H9 (cell line): Measurements from ENCODE around the gene HBS1L. TPM values are rescaled to one million over a fixed set of nuclear protein-coding genes. Genes with fewer than 3 reads are reported as not detected.

Experiments
- DNase-seq: peaks from one replicate; pipeline ENCODE4 v3.0.0-alpha.2; 2017
- H2AFZ ChIP-seq: one replicate; pipeline ENCODE4 v1.6.1; 2013; ENCODE audit warnings: mild to moderate bottlenecking, low read length, control low read depth, moderate library complexity
- H2AK5ac ChIP-seq: 2 replicates; pipeline ENCODE4 v1.6.1; 2013; ENCODE audit warnings: low read length, control low read depth, mixed read lengths; ENCODE audit not compliant: insufficient read length
- H2BK120ac ChIP-seq: one replicate; pipeline ENCODE4 v1.6.1; 2013; ENCODE audit warnings: low read depth, mild to moderate bottlenecking, low read length, control low read depth, inconsistent platforms; ENCODE audit not compliant: poor library complexity, severe bottlenecking
- H2BK12ac ChIP-seq: 2 replicates; pipeline ENCODE4 v1.6.1; 2013; ENCODE audit warnings: low read length, control low read depth, mixed read lengths, low read depth; ENCODE audit not compliant: insufficient read length
- H2BK15ac ChIP-seq: 2 replicates; pipeline ENCODE4 v1.6.1; 2013; ENCODE audit warnings: low read depth, low read length, control low read depth
- H2BK20ac ChIP-seq: one replicate; pipeline ENCODE4 v1.6.1; 2013; ENCODE audit warnings: low read depth, mild to moderate bottlenecking, low read length, control low read depth, inconsistent platforms; ENCODE audit not compliant: poor library complexity, severe bottlenecking
- H2BK5ac ChIP-seq: 2 replicates; pipeline ENCODE4 v1.6.1; 2013; ENCODE audit warnings: low read length, control low read depth, mixed read lengths; ENCODE audit not compliant: insufficient read length
- H3K14ac ChIP-seq: 2 replicates; pipeline ENCODE4 v1.6.1; 2013; ENCODE audit warnings: low read length, control low read depth; ENCODE audit not compliant: insufficient read depth
- H3K18ac ChIP-seq: 2 replicates; pipeline ENCODE4 v1.6.1; 2013; ENCODE audit warnings: low read depth, mild to moderate bottlenecking, mixed read lengths, low read length, control low read depth; ENCODE audit not compliant: insufficient read length
- H3K23ac ChIP-seq: 2 replicates; pipeline ENCODE4 v1.6.1; 2013; ENCODE audit warnings: low read length, control low read depth, mixed read lengths, low read depth; ENCODE audit not compliant: insufficient read length
- H3K23me2 ChIP-seq: 2 replicates; pipeline ENCODE4 v1.6.1; 2013; ENCODE audit warnings: low read depth, mild to moderate bottlenecking, mixed read lengths, low read length, control low read depth; ENCODE audit not compliant: insufficient read length, poor library complexity, severe bottlenecking
- H3K27ac ChIP-seq: 2 replicates; pipeline ENCODE4 v1.5.1; 2013; ENCODE audit warnings: low read length, control low read depth, mixed read lengths, low read depth; ENCODE audit not compliant: insufficient read length
- H3K27me3 ChIP-seq: 2 replicates; pipeline ENCODE4 v1.6.1; 2013; ENCODE audit warnings: low read length, control low read depth, inconsistent platforms; ENCODE audit not compliant: insufficient read depth
- H3K4ac ChIP-seq: 2 replicates; pipeline ENCODE4 v1.6.1; 2013; ENCODE audit warnings: low read depth, mild to moderate bottlenecking, control low read depth, inconsistent platforms, low read length, moderate library complexity
- H3K4me1 ChIP-seq: 2 replicates; pipeline ENCODE4 v1.6.1; 2013; ENCODE audit warnings: low read length, control low read depth, inconsistent platforms; ENCODE audit not compliant: insufficient read depth
- H3K4me2 ChIP-seq: 2 replicates; pipeline ENCODE4 v1.6.1; 2013; ENCODE audit warnings: low read length, control low read depth, mixed read lengths; ENCODE audit not compliant: insufficient read length, insufficient read depth
- H3K56ac ChIP-seq: 2 replicates; pipeline ENCODE4 v1.6.1; 2013; ENCODE audit warnings: low read depth, mild to moderate bottlenecking, mixed read lengths, low read length, control low read depth; ENCODE audit not compliant: insufficient read length
- H3K79me1 ChIP-seq: 2 replicates; pipeline ENCODE4 v1.6.1; 2013; ENCODE audit warnings: low read depth, mild to moderate bottlenecking, moderate library complexity, low read length, control low read depth, inconsistent platforms; ENCODE audit not compliant: insufficient read depth, poor library complexity, severe bottlenecking
- H3K79me2 ChIP-seq: 2 replicates; pipeline ENCODE4 v1.6.1; 2013; ENCODE audit warnings: low read length, control low read depth, inconsistent platforms; ENCODE audit not compliant: insufficient read depth
- H3K9ac ChIP-seq: 2 replicates; pipeline ENCODE4 v1.6.1; 2013; ENCODE audit warnings: low read length, control low read depth, mixed read lengths; ENCODE audit not compliant: insufficient read length; ENCODE audit errors: extremely low read depth
- H3K9me3 ChIP-seq: one replicate; pipeline ENCODE4 v1.6.1; 2013; ENCODE audit warnings: low read depth, low read length, inconsistent platforms; ENCODE audit not compliant: control insufficient read depth
- H3T11ph ChIP-seq: one replicate; pipeline ENCODE4 v1.6.1; 2013; ENCODE audit warnings: mild to moderate bottlenecking, low read length, control low read depth, inconsistent platforms
- H4K20me1 ChIP-seq: one replicate; pipeline ENCODE4 v1.6.1; 2013; ENCODE audit not compliant: control insufficient read depth, insufficient read length, insufficient read depth
- H4K5ac ChIP-seq: 2 replicates; pipeline ENCODE4 v1.6.1; 2013; ENCODE audit warnings: low read depth, mild to moderate bottlenecking, mixed read lengths, low read length, control low read depth; ENCODE audit not compliant: insufficient read length
- H4K8ac ChIP-seq: replicated peaks from 2 replicates; pipeline ENCODE4 v1.6.1; 2013; ENCODE audit warnings: low read length, control low read depth, mixed read lengths, low read depth; ENCODE audit not compliant: insufficient read length
- H4K91ac ChIP-seq: 2 replicates; pipeline ENCODE4 v1.6.1; 2013; ENCODE audit warnings: low read depth, mild to moderate bottlenecking, moderate library complexity, mixed read lengths, low read length, control low read depth; ENCODE audit not compliant: insufficient read length
- H3K27ac Mint-ChIP-seq, 3 experiments: 2 replicates in 2 of 3; 3 replicates in 1 of 3; pipeline ENCODE4 v1.8.0; 2020 to 2021; ENCODE audit warnings: mixed read lengths in 3 of 3, mild to moderate bottlenecking in 1 of 3, moderate library complexity in 1 of 3
- H3K27me3 Mint-ChIP-seq: 2 replicates; pipeline ENCODE4 v1.8.0; 2021; ENCODE audit warnings: low read depth, mild to moderate bottlenecking, moderate library complexity, mixed read lengths
- H3K36me3 Mint-ChIP-seq, 3 experiments: 2 replicates in 2 of 3; 3 replicates in 1 of 3; pipeline ENCODE4 v1.8.0; 2020 to 2021; ENCODE audit warnings: low read depth in 3 of 3, mixed read lengths in 3 of 3; ENCODE audit not compliant: insufficient read depth in 1 of 3
- H3K4me1 Mint-ChIP-seq, 2 experiments: 2 replicates each; pipeline ENCODE4 v1.8.0; 2020; ENCODE audit warnings: mixed read lengths in 2 of 2
- H3K4me3 Mint-ChIP-seq, 2 experiments: 2 replicates in 1 of 2; 3 replicates in 1 of 2; pipeline ENCODE4 v1.8.0; 2020 to 2021; ENCODE audit warnings: mild to moderate bottlenecking in 2 of 2, mixed read lengths in 2 of 2, moderate library complexity in 1 of 2
- H3K9me3 Mint-ChIP-seq, 2 experiments: 2 replicates in 1 of 2; 3 replicates in 1 of 2; pipeline ENCODE4 v1.8.0; 2020; ENCODE audit warnings: mild to moderate bottlenecking in 2 of 2, mixed read lengths in 2 of 2, moderate library complexity in 1 of 2
- CTCF ChIP-seq: fragments of 200-600 bp; sonication (generic); conservative IDR thresholded peaks from 3 replicates; pipeline ENCODE4 v1.8.0; 2021; ENCODE audit warnings: antibody characterized with exemption, mild to moderate bottlenecking
- WGBS: extraction: QIAGEN DNeasy Blood & Tissue Kit; methylation state at CpG from one replicate; pipeline ENCODE4 v1.1.7; 2013; ENCODE audit warnings: missing lambda C conversion rate, low lambda C conversion rate, mixed read lengths; ENCODE audit not compliant: insufficient read length; ENCODE audit errors: extremely low coverage; 5-methylcytosine and 5-hydroxymethylcytosine counted together
- total RNA-seq: library from RNA; stranded (reverse); gene quantifications from 2 replicates; pipeline ENCODE4 v1.2.1, GENCODE V29; 2021

The HBS1L gene
- total RNA-seq, 1 experiment from 2014 or later = 110 TPM

DNA sequence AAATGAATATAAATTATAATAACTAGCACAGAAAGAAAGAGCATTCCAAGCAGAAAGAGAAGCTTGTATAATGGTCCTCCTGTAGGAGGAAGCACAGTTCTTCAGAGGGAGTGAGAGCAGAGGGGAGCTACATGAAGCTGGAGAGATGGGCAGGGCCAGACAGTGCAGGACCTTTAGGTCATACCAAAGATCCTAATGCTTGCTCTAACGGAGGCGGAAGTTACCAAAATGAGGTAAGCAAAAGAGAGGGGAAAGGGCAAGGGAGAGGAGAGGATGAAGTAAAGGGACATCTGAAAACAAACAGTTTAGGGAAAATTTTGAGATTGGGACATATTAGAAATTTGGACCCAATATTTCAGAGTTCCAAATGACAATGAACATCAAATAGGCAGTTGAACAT, 50.2 kb downstream of the HBS1L start:
- no peaks in the 10 kb centered on the region for H3K27me3 ChIP-seq
- no CpG with 5 or more reads among the region's 2 CpGs for WGBS
- H2BK120ac ChIP-seq = no peak overlapping the region
- H3K9me3 ChIP-seq = no peaks in the 10 kb centered on the region
- H4K8ac ChIP-seq = no peak overlapping the region
- H3K4me2 ChIP-seq = no peak overlapping the region
- H2AFZ ChIP-seq = no peak overlapping the region
- no peaks in the 10 kb centered on the region for H3K4me1 ChIP-seq
- H2BK20ac ChIP-seq = no peak overlapping the region
- no peak overlapping the region for H2BK12ac ChIP-seq
- DNase-seq = no peak
- H3K27ac ChIP-seq = no peak overlapping the region
- H3K9ac ChIP-seq = no peak overlapping the region
- H3K4ac ChIP-seq = no peak overlapping the region
- H3K4me1 Mint-ChIP-seq = peaks cover 6 to 7% of the 10 kb centered on the region in 2 experiments; a peak in 3 of 4 replicates
- H3K79me2 ChIP-seq = no peaks in the 10 kb centered on the region
- H4K20me1 ChIP-seq = no peaks in the 10 kb centered on the region
- no peak overlapping the region for H3K27ac Mint-ChIP-seq
- no peak overlapping the region for H3K14ac ChIP-seq
- no peak for TF ChIP-seq CTCF
- H3K79me1 ChIP-seq = no peaks in the 10 kb centered on the region
- H3K4me3 Mint-ChIP-seq = no peak overlapping the region
- H3T11ph ChIP-seq = no peak overlapping the region
- no peaks in the 10 kb centered on the region for H3K9me3 Mint-ChIP-seq
- peaks cover 0 to 6% (median 2%) of the 10 kb centered on the region in 3 experiments; a peak in 3 of 7 replicates for H3K36me3 Mint-ChIP-seq
- H2AK5ac ChIP-seq = no peak overlapping the region
- no peak overlapping the region for H2BK5ac ChIP-seq
- no peak overlapping the region for H2BK15ac ChIP-seq
- no peak overlapping the region for H4K91ac ChIP-seq
- H3K23ac ChIP-seq = no peak overlapping the region
- no peak overlapping the region for H3K18ac ChIP-seq
- H3K27me3 Mint-ChIP-seq = no peaks in the 10 kb centered on the region
- H4K5ac ChIP-seq = no peak overlapping the region
- H3K56ac ChIP-seq = no peak overlapping the region
- no peaks in the 10 kb centered on the region for H3K23me2 ChIP-seq
